Lower lobe of right lung (tissue), 2 donors: ENCODE measurements around the gene NCKAP5L. TPM values are rescaled to one million over a fixed set of nuclear protein-coding genes. Genes with fewer than 3 reads are reported as not detected.

Source experiments
- ATAC-seq, 2 donors: fragments of 200-7000 bp; cut with Tn5 transposase; one replicate each; pipeline ENCODE4 v1.9.1; 2020 to 2022; ENCODE audit warnings: mild to moderate bottlenecking in 2 of 2, moderate library complexity in 2 of 2
- DNase-seq: peaks from one replicate; pipeline ENCODE4 v3.0.0-alpha.2; 2020
- H3K27ac ChIP-seq: fragments of 200-600 bp; one replicate; pipeline ENCODE4 v1.8.0; 2022
- H3K27me3 ChIP-seq: fragments of 200-600 bp; one replicate; pipeline ENCODE4 v1.8.0; 2022; ENCODE audit warnings: low read depth
- H3K36me3 ChIP-seq: fragments of 200-600 bp; one replicate; pipeline ENCODE4 v1.8.0; 2022; ENCODE audit warnings: mild to moderate bottlenecking
- H3K4me1 ChIP-seq: fragments of 200-600 bp; one replicate; pipeline ENCODE4 v1.8.0; 2022
- H3K4me3 ChIP-seq: fragments of 200-600 bp; one replicate; pipeline ENCODE4 v1.8.0; 2022; ENCODE audit warnings: mild to moderate bottlenecking
- H3K9me3 ChIP-seq: fragments of 200-600 bp; one replicate; pipeline ENCODE4 v1.8.0; 2022
- intact Hi-C: fragments of 100-400 bp; cut with DNase I; formaldehyde crosslinking; loops from one replicate; pipeline ENCODE4 v1.11.0; 2022
- total RNA-seq: library from RNA; stranded (reverse); fragmentation: NEBNext Ultra II Directional; extraction: Animal tissue kit (Norgen Biotek cat#: 25700); gene quantifications from one replicate; pipeline ENCODE4 v1.2.1, GENCODE V29; 2021
- TF ChIP-seq, protein P1 (sequence below): fragments of 200-600 bp; IDR thresholded peaks from one replicate; pipeline ENCODE4 v1.8.0; 2022; ENCODE audit warnings: antibody characterized with exemption, mild to moderate bottlenecking
- donor health status: DM: no; HTN: yes; CAD: no; lungs with severe emphysema.

The NCKAP5L gene
- total RNA-seq, 1 donor from 2014 or later = 24.5 TPM

DNA sequence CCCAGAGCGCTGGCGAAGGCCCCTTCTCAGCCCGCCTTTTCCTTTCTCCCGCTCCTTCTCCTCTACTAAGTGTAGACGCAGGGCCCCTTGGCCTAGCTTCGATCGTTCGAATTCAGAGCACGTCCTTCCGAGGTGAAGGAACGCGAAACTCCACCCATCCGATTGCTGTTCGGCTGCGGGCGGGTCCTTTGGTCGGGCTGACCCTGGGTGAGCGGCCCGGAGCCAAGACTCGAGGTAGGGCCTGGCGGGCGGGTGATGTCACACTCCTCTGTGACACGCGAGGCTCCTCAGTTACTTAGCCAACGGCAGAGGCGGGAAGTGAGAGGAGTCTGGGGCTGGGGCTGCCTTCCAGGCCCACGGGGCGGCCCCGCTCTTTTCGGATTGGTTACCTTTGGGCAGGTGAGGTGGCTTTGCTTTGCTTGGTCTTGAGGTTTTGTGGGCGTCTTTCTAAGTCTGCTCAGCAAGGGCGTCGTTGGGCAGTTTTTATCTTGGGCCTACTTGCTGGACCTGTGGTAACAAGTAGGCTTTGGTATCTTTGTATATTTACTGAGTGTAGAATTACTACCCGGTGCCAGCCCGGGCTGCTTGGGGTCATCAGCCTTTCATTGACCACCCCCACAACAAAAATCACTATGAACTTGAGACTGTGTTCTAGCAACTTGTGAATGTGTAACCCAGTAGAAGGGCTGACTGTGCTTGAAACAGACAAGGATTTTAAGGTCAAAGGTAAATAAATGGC, 86.2 kb downstream of the NCKAP5L start:
- peak; percentile 95 for DNase-seq
- peaks cover 10% of the 10 kb centered on the region for H3K36me3 ChIP-seq
- TF ChIP-seq, protein P1, sequence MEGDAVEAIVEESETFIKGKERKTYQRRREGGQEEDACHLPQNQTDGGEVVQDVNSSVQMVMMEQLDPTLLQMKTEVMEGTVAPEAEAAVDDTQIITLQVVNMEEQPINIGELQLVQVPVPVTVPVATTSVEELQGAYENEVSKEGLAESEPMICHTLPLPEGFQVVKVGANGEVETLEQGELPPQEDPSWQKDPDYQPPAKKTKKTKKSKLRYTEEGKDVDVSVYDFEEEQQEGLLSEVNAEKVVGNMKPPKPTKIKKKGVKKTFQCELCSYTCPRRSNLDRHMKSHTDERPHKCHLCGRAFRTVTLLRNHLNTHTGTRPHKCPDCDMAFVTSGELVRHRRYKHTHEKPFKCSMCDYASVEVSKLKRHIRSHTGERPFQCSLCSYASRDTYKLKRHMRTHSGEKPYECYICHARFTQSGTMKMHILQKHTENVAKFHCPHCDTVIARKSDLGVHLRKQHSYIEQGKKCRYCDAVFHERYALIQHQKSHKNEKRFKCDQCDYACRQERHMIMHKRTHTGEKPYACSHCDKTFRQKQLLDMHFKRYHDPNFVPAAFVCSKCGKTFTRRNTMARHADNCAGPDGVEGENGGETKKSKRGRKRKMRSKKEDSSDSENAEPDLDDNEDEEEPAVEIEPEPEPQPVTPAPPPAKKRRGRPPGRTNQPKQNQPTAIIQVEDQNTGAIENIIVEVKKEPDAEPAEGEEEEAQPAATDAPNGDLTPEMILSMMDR = no peak
- H3K27me3 ChIP-seq = no peaks in the 10 kb centered on the region
- peak; percentile 90 to 91 for ATAC-seq
- intact Hi-C loops = no loop called here
- peak overlapping the region; percentile 80 for H3K4me3 ChIP-seq
- peak overlapping the region; percentile 99 for H3K27ac ChIP-seq
- no peaks in the 10 kb centered on the region for H3K9me3 ChIP-seq
- H3K4me1 ChIP-seq = peaks cover 52% of the 10 kb centered on the region

Other genes starting within 250 kb of the NCKAP5L start
- 0.65 TPM for gene FAM186B, start 222.8 kb downstream of the NCKAP5L start, total RNA-seq
- 19.3 TPM for gene PRPF40B, start 204.9 kb downstream of the NCKAP5L start, total RNA-seq
- gene FMNL3, start 121.0 kb downstream of the NCKAP5L start, total RNA-seq = 36.1 TPM
- 671 TPM for gene TMBIM6, start 86.9 kb downstream of the NCKAP5L start, total RNA-seq
- 5.1 TPM for gene BCDIN3D, start 14.7 kb upstream of the NCKAP5L start, total RNA-seq
- 2.9 TPM for gene FAIM2, start 75.5 kb upstream of the NCKAP5L start, total RNA-seq
- gene AQP2, start 122.3 kb upstream of the NCKAP5L start, total RNA-seq = not detected
- gene AQP5, start 133.5 kb upstream of the NCKAP5L start, total RNA-seq = 6.4 TPM
- 0.09 TPM for gene AQP6, start 144.5 kb upstream of the NCKAP5L start, total RNA-seq
- gene RACGAP1, start 197.1 kb upstream of the NCKAP5L start, total RNA-seq = 13.7 TPM
- 1.6 TPM for gene ASIC1, start 229.2 kb upstream of the NCKAP5L start, total RNA-seq